SK-N-SH (cell line): Measurements from ENCODE around the gene TMEM161A. TPM values are rescaled to one million over a fixed set of nuclear protein-coding genes. Genes with fewer than 3 reads are reported as not detected.

Source experiments
- CTCF ChIA-PET: fragments of 300-600, 350-600 bp; formaldehyde crosslinking; extraction: SDS; loops from one replicate; lab custom pipeline; 2021; lab: Yijun Ruan, JAX
- POLR2A ChIA-PET: fragments of 350-600 bp; sonication (Branson Sonifier 250); formaldehyde crosslinking; extraction: SDS; loops from one replicate; lab custom pipeline; 2020; ENCODE audit warnings: antibody characterized with exemption, inconsistent platforms; lab: Yijun Ruan, JAX
- DNase-seq: peaks from one replicate; pipeline ENCODE4 v3.0.0; 2012
- H2AFZ ChIP-seq: fragments of 200-600 bp; sonication (generic); 2 replicates; pipeline ENCODE4 v1.8.1; 2016; ENCODE audit warnings: antibody characterized with exemption, mild to moderate bottlenecking, low read depth
- H3F3A ChIP-seq: fragments of 200-600 bp; sonication (generic); replicated peaks from 2 replicates; pipeline ENCODE3; 2016; ENCODE audit warnings: antibody characterized with exemption, mild to moderate bottlenecking; ENCODE audit not compliant: insufficient read depth
- H3K27ac ChIP-seq, 2 experiments: fragments of 200-500 bp in 1 of 2; fragments of 200-600 bp in 1 of 2; sonication (Bioruptor generic) in 1 of 2; sonication (generic), shearing (Covaris generic) in 1 of 2; 2 replicates each; pipeline versions ENCODE4 v1.5.1 to v1.6.1; 2014 to 2016; ENCODE audit warnings: low read depth in 2 of 2, inconsistent platforms in 1 of 2, low read length in 1 of 2, mild to moderate bottlenecking in 1 of 2, mixed read lengths in 1 of 2
- H3K27me3 ChIP-seq: fragments of 200-600 bp; sonication (generic), shearing (Covaris generic); 2 replicates; pipeline ENCODE4 v1.6.1; 2016; ENCODE audit warnings: mixed run types; ENCODE audit not compliant: insufficient read depth
- H3K36me3 ChIP-seq, 2 experiments: fragments of 200-500 bp in 1 of 2; fragments of 200-600 bp in 1 of 2; sonication (Bioruptor generic) in 1 of 2; sonication (generic) in 1 of 2; replicated peaks in 1 of 2; 2 replicates each; pipeline versions ENCODE3 to v1.5.1; 2014 to 2016; ENCODE audit warnings: low read length in 1 of 2, mild to moderate bottlenecking in 1 of 2; ENCODE audit not compliant: insufficient read depth in 2 of 2, control insufficient read depth in 1 of 2
- H3K4me1 ChIP-seq, 2 experiments: fragments of 200-500 bp in 1 of 2; fragments of 200-600 bp in 1 of 2; sonication (Bioruptor generic) in 1 of 2; sonication (generic), shearing (Covaris generic) in 1 of 2; 2 replicates each; pipeline versions ENCODE4 v1.5.1 to v1.6.1; 2014 to 2016; ENCODE audit warnings: low read depth in 1 of 2, low read length in 1 of 2, mixed run types in 1 of 2; ENCODE audit not compliant: insufficient read depth in 2 of 2, control insufficient read depth in 1 of 2
- H3K4me2 ChIP-seq: fragments of 200-600 bp; sonication (generic), shearing (Covaris generic); 2 replicates; pipeline ENCODE4 v1.6.1; 2017; ENCODE audit warnings: mixed run types
- H3K4me3 ChIP-seq, 2 experiments: fragments of 200-500 bp in 1 of 2; fragments of 200-600 bp in 1 of 2; sonication (Bioruptor generic) in 1 of 2; sonication (generic), shearing (Covaris generic) in 1 of 2; 2 replicates each; pipeline versions ENCODE4 v1.5.1 to v1.8.1; 2014 to 2016; ENCODE audit warnings: low read depth in 2 of 2, inconsistent platforms in 1 of 2, low read length in 1 of 2, mild to moderate bottlenecking in 1 of 2, mixed read lengths in 1 of 2, moderate library complexity in 1 of 2
- H3K79me2 ChIP-seq: fragments of 200-600 bp; sonication (generic); 2 replicates; pipeline ENCODE4 v1.8.1; 2017; ENCODE audit warnings: mild to moderate bottlenecking; ENCODE audit not compliant: insufficient read depth
- H3K9ac ChIP-seq: fragments of 200-600 bp; sonication (generic); 2 replicates; pipeline ENCODE4 v1.6.1; 2017; ENCODE audit warnings: mixed run types
- H3K9me2 ChIP-seq: fragments of 200-600 bp; sonication (generic); 2 replicates; pipeline ENCODE4 v1.6.1; 2017; ENCODE audit warnings: mixed run types
- H3K9me3 ChIP-seq: fragments of 200-600 bp; sonication (generic); 2 replicates; pipeline ENCODE4 v1.6.1; 2017; ENCODE audit warnings: mixed run types, mild to moderate bottlenecking, moderate library complexity
- H4K20me1 ChIP-seq: fragments of 200-600 bp; sonication (generic); 2 replicates; pipeline ENCODE4 v1.6.1; 2017; ENCODE audit warnings: mild to moderate bottlenecking, mixed run types; ENCODE audit not compliant: insufficient read depth
- CHD2 ChIP-seq: fragments of 150-350 bp; IDR thresholded peaks from 2 replicates; pipeline ENCODE4 v1.6.1; 2018; ENCODE audit warnings: low read length; ENCODE audit not compliant: partially characterized antibody
- ELF1 ChIP-seq: IDR thresholded peaks from 2 replicates; pipeline ENCODE4 v1.4.0; 2012
- EP300 ChIP-seq, 2 experiments: IDR thresholded peaks; 2 replicates each; pipeline versions ENCODE4 v1.4.0 to v1.6.1; 2012; ENCODE audit warnings: borderline replicate concordance in 1 of 2, low read depth in 1 of 2, low read length in 1 of 2
- EZH2phosphoT487 ChIP-seq: fragments of 200-600 bp; sonication (generic); IDR thresholded peaks from 2 replicates; pipeline ENCODE4 v1.6.1; 2017; ENCODE audit warnings: low read depth, mixed run types, mild to moderate bottlenecking, antibody characterized with exemption, moderate library complexity, borderline replicate concordance
- MEF2A ChIP-seq: IDR thresholded peaks from 2 replicates; pipeline ENCODE4 v1.4.0; 2012; ENCODE audit warnings: low read depth, borderline replicate concordance
- MXI1 ChIP-seq: IDR thresholded peaks from 2 replicates; pipeline ENCODE4 v1.6.1; 2012; ENCODE audit warnings: mild to moderate bottlenecking, low read depth, low read length, improper control_type of control experiment
- NRF1 ChIP-seq: IDR thresholded peaks from 2 replicates; pipeline ENCODE4 v1.6.1; 2012; ENCODE audit warnings: low read depth, mild to moderate bottlenecking, low read length
- POLR2AphosphoS5 ChIP-seq: IDR thresholded peaks from 2 replicates; pipeline ENCODE4 v1.6.1; 2012; ENCODE audit warnings: low read depth, low read length
- RCOR1 ChIP-seq: fragments of 150-350 bp; IDR thresholded peaks from 2 replicates; pipeline ENCODE4 v1.6.1; 2017; ENCODE audit warnings: antibody characterized with exemption, low read length
- RFX5 ChIP-seq: IDR thresholded peaks from 2 replicates; pipeline ENCODE4 v1.6.1; 2012; ENCODE audit warnings: mild to moderate bottlenecking, improper control_type of control experiment, low read length
- RXRA ChIP-seq: IDR thresholded peaks from 2 replicates; pipeline ENCODE4 v1.4.0; 2012; ENCODE audit warnings: low read depth, mild to moderate bottlenecking, borderline replicate concordance
- SIN3A ChIP-seq: IDR thresholded peaks from 2 replicates; pipeline ENCODE4 v1.6.1; 2012; ENCODE audit warnings: low read depth, mild to moderate bottlenecking, low read length, moderate library complexity, borderline replicate concordance
- SMC3 ChIP-seq: IDR thresholded peaks from 2 replicates; pipeline ENCODE4 v1.6.1; 2012; ENCODE audit warnings: low read depth, low read length, improper control_type of control experiment
- TEAD4 ChIP-seq: IDR thresholded peaks from 2 replicates; pipeline ENCODE4 v1.4.0; 2012; ENCODE audit warnings: mild to moderate bottlenecking, borderline replicate concordance; ENCODE audit not compliant: insufficient read depth
- WGBS: methylation state at CpG from one replicate; pipeline ENCODE4 v1.1.6; 2017; ENCODE audit warnings: low lambda C conversion rate; 5-methylcytosine and 5-hydroxymethylcytosine counted together
- polyA plus RNA-seq, 3 experiments: library from polyadenylated mRNA; depleted of rRNA; stranded (reverse); fragments of >200 nt; gene quantifications; 2 replicates each; pipeline ENCODE4 v1.2.3, GENCODE V29; 2012
- TF ChIP-seq, protein P1 (sequence below): fragments of 150-350 bp; IDR thresholded peaks from 2 replicates; pipeline ENCODE4 v1.6.1; 2016; ENCODE audit warnings: mild to moderate bottlenecking, low read depth, low read length
- TF ChIP-seq, protein P2 (sequence below): IDR thresholded peaks from 2 replicates; pipeline ENCODE4 v1.4.0; 2012; ENCODE audit warnings: low read depth, borderline replicate concordance
- TF ChIP-seq, protein P3 (sequence below): IDR thresholded peaks from 2 replicates; pipeline ENCODE4 v1.4.0; 2012; ENCODE audit warnings: low read depth

The TMEM161A gene
- polyA plus RNA-seq, 1 of the 3 experiments (the other 2 are of a cell fraction): 39.3 TPM

DNA sequence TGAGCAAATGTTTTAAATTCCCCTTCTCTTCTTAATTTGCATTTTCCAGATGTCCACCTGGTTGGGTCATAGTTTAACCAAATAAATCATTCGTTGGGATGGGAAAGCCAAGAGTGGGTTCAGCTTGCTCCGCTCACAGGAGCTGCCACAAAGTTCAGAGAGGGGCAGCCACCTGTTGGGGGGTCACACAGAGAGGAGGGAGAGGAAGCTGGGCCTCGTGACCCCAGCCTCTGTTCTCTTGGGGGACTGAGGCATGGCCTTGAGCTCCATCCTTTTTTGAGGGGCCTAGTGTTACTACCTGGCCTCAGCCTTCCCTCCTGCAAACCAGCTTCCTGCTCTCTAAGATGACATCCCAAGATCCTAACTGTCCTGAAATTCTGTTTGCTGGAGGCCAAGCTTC lies 29.3 kb upstream of the TMEM161A start:
- DNase-seq: no peak
- CTCF ChIA-PET: interaction anchor here (1.0 to 10.6 kb wide), 2 partner anchors 9 to 20 kb away, joined by 4 to 99 read pairs; no protein-coding TSS in a partner anchor
- no peaks in the 10 kb centered on the region for H3F3A ChIP-seq
- no peak overlapping the region for H3K4me3 ChIP-seq
- H2AFZ ChIP-seq: no peak overlapping the region
- POLR2A ChIA-PET: no interaction called here
- H4K20me1 ChIP-seq: no peaks in the 10 kb centered on the region
- TF ChIP-seq EP300 (IDR thresholded peaks at IDR 0.05; ENCODE audit: borderline replicate concordance in 1 of 2, low read depth in 1 of 2, low read length in 1 of 2) (no peak), NRF1 (no peak), MXI1 (no peak), RCOR1 (no peak), MEF2A (no peak), ELF1 (no peak), SIN3A (no peak), RFX5 (no peak), TEAD4 (no peak), SMC3 (no peak), CHD2 (no peak), RXRA (no peak), POLR2AphosphoS5 (no peak), EZH2phosphoT487 (no peak)
- TF ChIP-seq, protein P1, sequence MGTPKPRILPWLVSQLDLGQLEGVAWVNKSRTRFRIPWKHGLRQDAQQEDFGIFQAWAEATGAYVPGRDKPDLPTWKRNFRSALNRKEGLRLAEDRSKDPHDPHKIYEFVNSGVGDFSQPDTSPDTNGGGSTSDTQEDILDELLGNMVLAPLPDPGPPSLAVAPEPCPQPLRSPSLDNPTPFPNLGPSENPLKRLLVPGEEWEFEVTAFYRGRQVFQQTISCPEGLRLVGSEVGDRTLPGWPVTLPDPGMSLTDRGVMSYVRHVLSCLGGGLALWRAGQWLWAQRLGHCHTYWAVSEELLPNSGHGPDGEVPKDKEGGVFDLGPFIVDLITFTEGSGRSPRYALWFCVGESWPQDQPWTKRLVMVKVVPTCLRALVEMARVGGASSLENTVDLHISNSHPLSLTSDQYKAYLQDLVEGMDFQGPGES: no peak
- TF ChIP-seq, protein P2, sequence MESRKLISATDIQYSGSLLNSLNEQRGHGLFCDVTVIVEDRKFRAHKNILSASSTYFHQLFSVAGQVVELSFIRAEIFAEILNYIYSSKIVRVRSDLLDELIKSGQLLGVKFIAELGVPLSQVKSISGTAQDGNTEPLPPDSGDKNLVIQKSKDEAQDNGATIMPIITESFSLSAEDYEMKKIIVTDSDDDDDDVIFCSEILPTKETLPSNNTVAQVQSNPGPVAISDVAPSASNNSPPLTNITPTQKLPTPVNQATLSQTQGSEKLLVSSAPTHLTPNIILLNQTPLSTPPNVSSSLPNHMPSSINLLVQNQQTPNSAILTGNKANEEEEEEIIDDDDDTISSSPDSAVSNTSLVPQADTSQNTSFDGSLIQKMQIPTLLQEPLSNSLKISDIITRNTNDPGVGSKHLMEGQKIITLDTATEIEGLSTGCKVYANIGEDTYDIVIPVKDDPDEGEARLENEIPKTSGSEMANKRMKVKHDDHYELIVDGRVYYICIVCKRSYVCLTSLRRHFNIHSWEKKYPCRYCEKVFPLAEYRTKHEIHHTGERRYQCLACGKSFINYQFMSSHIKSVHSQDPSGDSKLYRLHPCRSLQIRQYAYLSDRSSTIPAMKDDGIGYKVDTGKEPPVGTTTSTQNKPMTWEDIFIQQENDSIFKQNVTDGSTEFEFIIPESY: no peak
- TF ChIP-seq, protein P3, sequence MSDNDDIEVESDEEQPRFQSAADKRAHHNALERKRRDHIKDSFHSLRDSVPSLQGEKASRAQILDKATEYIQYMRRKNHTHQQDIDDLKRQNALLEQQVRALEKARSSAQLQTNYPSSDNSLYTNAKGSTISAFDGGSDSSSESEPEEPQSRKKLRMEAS: no peak
- TF ChIP-seq, all 33 proteins: peak for 0
- no peaks in the 10 kb centered on the region for H3K9me2 ChIP-seq
- H3K79me2 ChIP-seq: no peaks in the 10 kb centered on the region
- peaks cover 0 to 2% of the 10 kb centered on the region in 2 experiments; a peak in 2 of 4 replicates for H3K4me1 ChIP-seq
- no peak overlapping the region for H3K9ac ChIP-seq
- no peaks in the 10 kb centered on the region for H3K27me3 ChIP-seq
- H3K9me3 ChIP-seq: no peaks in the 10 kb centered on the region
- no peaks in the 10 kb centered on the region for H3K36me3 ChIP-seq
- no peak overlapping the region for H3K4me2 ChIP-seq
- no peak overlapping the region for H3K27ac ChIP-seq
- 82% methylated on average over 3 of the region's 3 CpGs for WGBS
